GM12878 (cell line): Measurements from ENCODE around the gene DBI. TPM values are rescaled to one million over a fixed set of nuclear protein-coding genes. Genes with fewer than 3 reads are reported as not detected.

Experiments
- ATAC-seq: fragments of 200-7000 bp; cut with Tn5 transposase; 3 replicates; pipeline ENCODE4 v1.9.1; 2020; ENCODE audit warnings: mild to moderate bottlenecking, moderate library complexity
- BruUV-seq: library from RNA; stranded (reverse); fragments of 400-500 nt; replicated peaks from 2 replicates; lab custom pipeline; 2021; lab: Mats Ljungman, UMichigan
- CTCF ChIA-PET: fragments of 300-600 bp; sonication (Branson Sonifier 250); formaldehyde crosslinking; extraction: SDS; loops from one replicate; lab custom pipeline; 2021; ENCODE audit warnings: inconsistent platforms; lab: Yijun Ruan, JAX
- POLR2A ChIA-PET: fragments of 350-600 bp; formaldehyde crosslinking; extraction: SDS; loops from one replicate; lab custom pipeline; 2021; ENCODE audit warnings: inconsistent platforms; lab: Charles Lee
- RAD21 ChIA-PET: fragments of 300-600 bp; sonication (Branson Sonifier 250); formaldehyde crosslinking; loops from one replicate; lab custom pipeline; 2023; ENCODE audit warnings: antibody characterized with exemption; ENCODE audit not compliant: unreplicated experiment; lab: Charles Lee
- SMC1A ChIA-PET: fragments of 300-600 bp; sonication (Branson Sonifier 250); formaldehyde crosslinking; loops from one replicate; lab custom pipeline; 2023; ENCODE audit not compliant: unreplicated experiment, uncharacterized antibody; lab: Charles Lee
- DNase-seq: peaks from one replicate; pipeline ENCODE4 v3.0.0-alpha.2; 2011; ENCODE audit warnings: low read depth, low spot score
- FAIRE-seq: peaks from 3 replicates; lab custom pipeline; 2011; peaks lifted over from hg19 to GRCh38; lab: Jason Lieb, UNC
- H2AFZ ChIP-seq: 2 replicates; pipeline ENCODE4 v1.6.0; 2011; ENCODE audit warnings: low read depth, low read length, control low read depth; ENCODE audit not compliant: control insufficient read depth
- H3K27ac ChIP-seq: 2 replicates; pipeline ENCODE4 v1.5.1; 2011; ENCODE audit warnings: control low read depth; ENCODE audit not compliant: control insufficient read depth, insufficient read depth
- H3K27me3 ChIP-seq, 2 experiments: replicated peaks in 1 of 2; 2 replicates each; pipeline versions ENCODE4 v1.6.0 to v1.6.1; 2011; ENCODE audit warnings: low read length in 1 of 2; ENCODE audit not compliant: control insufficient read depth in 2 of 2, insufficient read depth in 2 of 2
- H3K36me3 ChIP-seq, 2 experiments: 2 replicates each; pipeline ENCODE4 v1.5.1; 2011; ENCODE audit warnings: low read length in 1 of 2; ENCODE audit not compliant: control insufficient read depth in 2 of 2, insufficient read depth in 2 of 2
- H3K4me1 ChIP-seq: 2 replicates; pipeline ENCODE4 v1.6.1; 2011; ENCODE audit warnings: mild to moderate bottlenecking, low read length, moderate library complexity, mixed read lengths; ENCODE audit not compliant: control insufficient read depth, insufficient read depth
- H3K4me2 ChIP-seq: 2 replicates; pipeline ENCODE4 v1.6.0; 2011; ENCODE audit warnings: control low read depth; ENCODE audit not compliant: control insufficient read depth, insufficient read depth
- H3K4me3 ChIP-seq: fragments of 200-600 bp; sonication (generic); 2 replicates; pipeline ENCODE4 v1.5.1; 2016
- H3K79me2 ChIP-seq: 2 replicates; pipeline ENCODE4 v1.6.0; 2011; ENCODE audit warnings: low read length; ENCODE audit not compliant: control insufficient read depth, insufficient read depth
- H3K9ac ChIP-seq: 2 replicates; pipeline ENCODE4 v1.8.0; 2011; ENCODE audit warnings: low read length, control low read depth, mixed read lengths; ENCODE audit not compliant: control insufficient read depth, insufficient read depth
- H3K9me3 ChIP-seq: replicated peaks from 3 replicates; pipeline ENCODE4 v1.5.1; 2011; ENCODE audit warnings: mild to moderate bottlenecking, low read length; ENCODE audit not compliant: control insufficient read depth, insufficient read depth
- H4K20me1 ChIP-seq: 2 replicates; pipeline ENCODE4 v1.6.0; 2011; ENCODE audit not compliant: control insufficient read depth, insufficient read depth
- BMI1 ChIP-seq: fragments of 450-650 bp; IDR thresholded peaks from 2 replicates; pipeline ENCODE4 v1.6.1; 2016; ENCODE audit warnings: mild to moderate bottlenecking, moderate library complexity, borderline replicate concordance
- DPF2 ChIP-seq: fragments of 450-650 bp; IDR thresholded peaks from 2 replicates; pipeline ENCODE4 v1.6.1; 2017; ENCODE audit warnings: mild to moderate bottlenecking
- ETV6 ChIP-seq, 2 experiments: fragments of 450-650 bp in 1 of 2; IDR thresholded peaks in 1 of 2; conservative IDR thresholded peaks in 1 of 2; 2 replicates each; pipeline ENCODE4 v1.6.1; 2014; ENCODE audit warnings: antibody characterized with exemption in 1 of 2, borderline replicate concordance in 1 of 2, low read depth in 1 of 2, mild to moderate bottlenecking in 1 of 2, moderate library complexity in 1 of 2
- FOXM1 ChIP-seq: IDR thresholded peaks from 2 replicates; pipeline ENCODE4 v1.6.1; 2012; ENCODE audit warnings: low read depth, mild to moderate bottlenecking, inconsistent platforms, low read length, moderate library complexity
- JUNB ChIP-seq: IDR thresholded peaks from 2 replicates; pipeline ENCODE4 v1.6.1; 2016; ENCODE audit warnings: antibody characterized with exemption, mild to moderate bottlenecking
- MAX ChIP-seq: IDR thresholded peaks from 2 replicates; pipeline ENCODE4 v1.6.1; 2012; ENCODE audit warnings: low read depth, low read length, improper control_type of control experiment
- RB1 ChIP-seq: fragments of 450-650 bp; formaldehyde crosslinking; IDR thresholded peaks from 2 replicates; pipeline ENCODE4 v1.6.1; 2017; ENCODE audit warnings: mild to moderate bottlenecking, borderline replicate concordance
- WGBS: methylation state at CpG from one replicate; pipeline ENCODE4 v1.1.6; 2016; ENCODE audit warnings: low lambda C conversion rate; ENCODE audit not compliant: insufficient replicate concordance, insufficient coverage; ENCODE audit errors: missing lambda C conversion rate; 5-methylcytosine and 5-hydroxymethylcytosine counted together
- in situ Hi-C: fragments of 300-500 bp; cut with MboI; formaldehyde crosslinking; loops from 9 replicates; pipeline ENCODE4 v1.14.3; 2018; ENCODE audit warnings: mixed read lengths
- intact Hi-C: fragments of 100-400 bp; cut with micrococcal nuclease; formaldehyde crosslinking; loops from one replicate; pipeline ENCODE4 v1.14.2; 2022; ENCODE audit not compliant: unreplicated experiment
- polyA plus RNA-seq, 11 experiments: library from polyadenylated mRNA; depleted of rRNA in 4 of 11; unstranded in 6 of 11; stranded (reverse) in 5 of 11; fragments of >200 nt; fragmentation: Nextera tagmentation in 4 of 11; fragmentation: Illumina TruSeq in 1 of 11; extraction: Ambion mirVana in 4 of 11; extraction: Trizol in 1 of 11; gene quantifications; 1 replicate in 1 of 11; 2 replicates in 10 of 11; pipeline versions ENCODE4 v1.2.1 to v1.2.3, GENCODE V29; 2011 to 2016; ENCODE audit warnings: inconsistent platforms in 2 of 11, missing spikeins in 2 of 11, low read depth in 1 of 11
- total RNA-seq, 4 experiments: library from RNA; depleted of rRNA in 3 of 4; stranded (reverse); fragments of >200 nt in 3 of 4; fragmentation: Illumina TruSeq in 1 of 4; extraction: Trizol in 1 of 4; gene quantifications; 2 replicates each; pipeline versions ENCODE4 v1.2.1 to v1.2.3, GENCODE V29; 2013 to 2021

Gene DBI
- total and polyA plus RNA-seq, 10 of the 15 experiments (the other 5 are each of a cell fraction or from before 2014, with no cell fraction given) = 248 to 2,567 (median 943) TPM

- H3K4me3 ChIP-seq = no peak overlapping the region
- 65% methylated on average over 6 of the region's 6 CpGs for WGBS
- POLR2A ChIA-PET = interaction anchor here (1.2 to 1.8 kb wide), 3 partner anchors 16 to 44 kb away, joined by 4 to 9 read pairs (median 4); partner anchors contain the start of genes C2orf76 and DBI
- no peak for FAIRE-seq
- H4K20me1 ChIP-seq = no peaks in the 10 kb centered on the region
- no peaks in the 10 kb centered on the region for H3K9me3 ChIP-seq
- CTCF ChIA-PET = interaction anchor here (1.5 to 2.7 kb wide), 2 partner anchors 16 to 74 kb away, joined by 3 to 8 read pairs; partner anchors contain the start of genes C2orf76 and DBI
- no peak overlapping the region for H3K9ac ChIP-seq
- in situ Hi-C loops (no loop called here), intact Hi-C loops (no loop called here)
- RAD21 ChIA-PET = interaction anchor here (0.9 kb wide), 1 partner anchor 16 kb away, joined by 4 read pairs; no protein-coding TSS in a partner anchor
- peaks cover 7% of the 10 kb centered on the region for H3K4me1 ChIP-seq
- H3K79me2 ChIP-seq = no peaks in the 10 kb centered on the region
- H3K27me3 ChIP-seq = no peaks in the 10 kb centered on the region
- H3K4me2 ChIP-seq = no peak overlapping the region
- no peaks in the 10 kb centered on the region for H3K36me3 ChIP-seq
- no peak overlapping the region for H3K27ac ChIP-seq
- SMC1A ChIA-PET = interaction anchor here (0.8 to 1.2 kb wide), 3 partner anchors 17 to 381 kb away, joined by 3 read pairs; partner anchors contain the start of genes C2orf76 and DBI
- TF ChIP-seq RB1 (no peak), JUNB (no peak), BMI1 (no peak), ETV6 (conservative IDR thresholded peaks at IDR 0.05 in 1 of 2, IDR thresholded peaks at IDR 0.05 in 1 of 2; ENCODE audit: borderline replicate concordance in 1 of 2, low read depth in 1 of 2) (no peak), FOXM1 (no peak), DPF2 (no peak), MAX (no peak)
- TF ChIP-seq, all 136 proteins: peak for 0
- BruUV-seq = no TSS peak
- ATAC-seq (no peak), DNase-seq (no peak)
- no peak overlapping the region for H2AFZ ChIP-seq
Measured at GRCh38 chr2:119383410-119384140, 16.8 kb downstream of the DBI start.
